GM19468 (cell line): ENCODE data around the gene VSX2.
A peak's percentile ranks its signal among the peaks of the same experiment; 100 is the strongest.

ENCODE experiments used
- ATAC-seq: cut with Tn5 transposase; IDR thresholded peaks from one replicate; pipeline ENCODE4 v1.9.1; 2021; ENCODE audit warnings: mild to moderate bottlenecking, moderate library complexity, moderate number of reproducible peaks; ENCODE audit not compliant: unreplicated experiment; ENCODE audit errors: extremely low read depth

Gene VSX2

DNA sequence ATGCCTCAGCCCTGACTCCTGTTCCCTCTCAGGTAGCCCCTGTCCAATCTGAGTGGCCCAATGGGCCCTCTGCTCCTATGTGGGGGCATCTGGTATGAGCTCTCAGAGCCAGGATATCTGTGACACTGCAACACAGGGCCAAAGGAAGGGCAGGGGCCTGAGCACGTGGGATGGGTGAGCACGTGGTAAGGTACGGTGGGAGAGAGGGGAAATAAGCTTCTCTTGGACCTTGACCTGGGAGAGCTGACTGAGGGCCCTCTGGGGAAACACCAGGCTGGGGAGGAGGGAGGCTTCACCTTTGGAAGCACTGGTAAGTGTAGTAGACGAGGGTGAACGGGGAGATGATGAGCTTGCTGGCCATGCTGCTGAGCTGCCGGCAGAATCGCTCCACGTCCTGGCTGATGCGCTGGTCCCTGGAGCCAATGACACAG is 56.8 kb downstream of the VSX2 start:
- ATAC-seq = no peak

DNA sequence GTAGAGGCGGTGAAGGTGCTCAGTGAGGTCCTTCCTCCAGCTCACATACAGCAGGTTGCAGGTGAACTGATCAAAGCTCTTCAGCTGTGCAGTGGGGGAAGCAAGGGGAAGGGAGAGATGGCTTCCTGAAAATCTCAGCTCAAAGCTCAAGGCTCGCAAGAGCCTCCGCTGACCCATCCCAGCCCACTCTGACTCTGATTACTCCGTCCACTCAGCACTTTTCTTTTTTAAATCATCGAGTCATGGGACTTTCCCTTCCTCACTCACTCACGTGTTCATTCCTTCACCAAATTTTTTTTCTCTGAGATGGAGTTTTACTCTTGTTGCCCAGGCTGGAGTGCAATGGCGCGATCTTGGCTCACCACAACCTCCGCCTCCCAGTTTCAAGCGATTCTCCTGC is 58.7 kb downstream of the VSX2 start:
- ATAC-seq = no peak

DNA sequence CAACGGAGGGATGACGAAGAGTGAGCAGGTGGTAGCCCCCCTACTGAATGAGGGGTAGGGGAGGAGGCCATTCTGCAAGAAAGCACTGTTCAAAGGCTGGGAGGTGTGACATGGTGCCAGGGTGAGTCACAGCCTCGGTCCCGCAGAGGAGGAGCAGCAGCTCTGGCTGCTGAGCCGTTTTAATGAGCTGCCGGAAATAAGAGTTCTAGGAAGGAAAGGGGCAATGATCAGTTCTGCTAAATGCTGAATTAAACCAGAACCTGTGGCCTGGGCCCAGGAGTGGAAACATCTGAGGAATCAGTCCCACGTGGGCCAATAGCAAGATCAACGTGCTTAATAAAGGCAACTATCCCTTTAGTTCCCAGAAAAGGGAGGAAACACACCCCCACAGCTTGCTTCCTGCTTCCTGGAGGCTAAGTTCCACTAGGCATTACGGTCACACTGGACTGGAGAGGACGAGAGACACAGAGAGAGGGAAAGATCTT is 59.9 kb downstream of the VSX2 start:
- ATAC-seq = no peak

DNA sequence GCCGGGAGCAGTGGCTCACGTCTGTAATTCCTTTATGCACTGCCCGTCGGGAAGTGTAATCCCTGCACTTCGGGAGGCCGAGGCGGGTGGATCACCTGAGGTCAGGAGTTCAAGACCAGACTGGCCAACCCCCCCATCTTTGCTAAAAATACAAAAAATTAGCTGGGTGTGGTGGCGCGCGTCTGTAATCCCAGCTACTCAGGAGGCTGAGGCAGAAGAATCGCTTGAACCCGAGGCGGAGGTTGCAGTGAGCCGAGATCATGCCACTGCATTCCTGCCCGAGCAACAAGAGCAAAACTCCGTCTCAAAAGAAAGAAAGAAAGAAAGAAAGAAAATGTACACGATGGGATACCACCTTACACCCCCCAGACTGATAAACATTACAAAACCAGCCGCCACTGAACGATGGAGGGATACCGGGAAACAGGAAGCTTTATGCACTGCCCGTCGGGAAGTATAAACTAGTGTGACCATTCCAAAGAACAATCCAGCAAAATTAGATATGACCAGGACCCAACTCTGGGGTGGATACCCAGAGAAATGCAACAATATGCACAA is 62.4 kb downstream of the VSX2 start:
- ATAC-seq = no peak

DNA sequence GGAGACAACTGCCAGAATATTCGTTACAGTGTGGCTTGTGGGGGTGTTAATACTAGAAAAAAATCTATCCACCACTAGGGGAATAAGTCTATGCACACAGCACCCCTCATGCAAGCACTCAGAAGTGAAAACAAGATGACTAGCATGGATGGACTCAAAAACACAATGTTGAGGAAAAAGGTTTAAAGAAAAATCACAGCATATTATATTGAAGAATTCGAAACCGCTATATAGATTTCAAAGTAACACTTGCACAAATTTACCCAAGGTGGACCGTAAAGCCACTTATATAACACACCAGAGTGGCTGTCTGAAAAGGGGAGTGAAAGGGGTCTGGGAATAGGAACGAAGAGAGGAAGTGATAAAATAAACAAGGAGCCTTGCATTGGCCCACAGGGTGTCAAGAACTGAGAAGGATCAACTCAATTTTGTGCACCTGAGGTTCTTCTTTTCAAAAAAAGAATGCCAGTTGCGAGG is 62.9 kb downstream of the VSX2 start:
- ATAC-seq = no peak

DNA sequence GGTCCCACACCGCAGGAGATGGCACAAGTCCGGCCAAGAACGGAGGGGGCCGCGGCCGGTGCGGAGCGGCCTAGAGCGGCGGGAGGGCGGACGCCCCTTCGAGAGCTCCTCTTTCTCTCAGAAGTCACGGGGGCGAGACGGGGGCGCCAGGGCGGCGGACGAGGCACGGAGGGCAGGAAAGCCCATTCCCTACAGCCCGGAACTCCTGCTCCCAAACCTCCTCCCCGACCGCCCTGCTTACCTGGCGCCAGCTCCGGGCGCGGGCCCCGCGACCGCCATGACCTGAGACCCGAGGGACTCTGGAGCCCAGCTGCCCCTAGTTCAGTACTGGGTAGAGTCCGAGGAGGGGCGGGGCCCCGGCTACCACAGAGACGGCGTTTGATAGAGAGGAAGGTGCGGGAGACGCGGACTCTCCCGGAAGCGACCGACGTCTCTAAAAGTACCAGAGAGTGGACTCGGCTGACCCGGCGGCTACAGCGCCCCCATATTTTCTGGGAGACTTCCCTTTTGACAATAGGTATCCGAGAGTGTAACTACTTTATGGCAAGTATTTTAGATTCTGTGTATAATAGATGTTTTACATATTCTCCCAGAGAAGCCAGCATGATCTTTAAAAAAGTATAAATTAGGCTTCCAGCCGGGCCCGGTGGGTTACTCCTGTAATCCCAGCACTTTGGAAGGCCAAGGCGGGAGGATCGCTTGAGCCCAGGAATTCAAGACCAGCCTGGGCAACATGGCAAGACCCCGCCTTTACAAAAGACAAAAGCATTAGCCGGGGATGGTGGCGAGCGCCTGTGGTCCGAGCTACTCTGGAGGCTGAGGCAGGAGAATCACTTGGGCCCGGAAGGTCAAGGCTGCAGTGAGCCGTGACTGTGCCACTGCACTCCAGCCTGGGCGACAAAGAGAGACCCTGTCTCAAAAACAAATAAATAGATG is 63.7 kb downstream of the VSX2 start, which contains the start of gene ABCD4:
TSS of gene ABCD4 (minus strand) at position 301 of the 936 bp plus-strand sequence. CDS start at position 279, 22 bp downstream.
- peak; percentile 76 for ATAC-seq

DNA sequence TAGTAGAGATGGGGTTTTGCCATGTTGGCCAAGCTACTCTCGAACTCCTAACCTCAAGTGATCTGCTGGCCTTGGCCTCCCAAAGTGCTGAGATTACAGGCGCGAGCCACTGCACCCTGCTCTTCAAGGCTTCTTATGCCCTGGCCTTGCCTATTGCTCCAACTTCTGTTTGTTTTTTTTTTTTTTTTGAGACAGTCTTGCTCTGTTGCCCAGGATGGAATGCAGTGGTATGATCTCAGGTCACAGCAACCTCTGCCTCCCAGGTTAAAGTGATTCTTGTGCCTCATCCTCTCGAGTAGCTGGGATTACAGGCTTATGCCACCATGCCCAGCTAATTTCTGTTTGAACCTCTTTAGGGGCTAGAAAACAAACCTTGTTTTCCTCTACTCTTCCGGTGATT is 69.4 kb downstream of the VSX2 start:
- no peak for ATAC-seq

DNA sequence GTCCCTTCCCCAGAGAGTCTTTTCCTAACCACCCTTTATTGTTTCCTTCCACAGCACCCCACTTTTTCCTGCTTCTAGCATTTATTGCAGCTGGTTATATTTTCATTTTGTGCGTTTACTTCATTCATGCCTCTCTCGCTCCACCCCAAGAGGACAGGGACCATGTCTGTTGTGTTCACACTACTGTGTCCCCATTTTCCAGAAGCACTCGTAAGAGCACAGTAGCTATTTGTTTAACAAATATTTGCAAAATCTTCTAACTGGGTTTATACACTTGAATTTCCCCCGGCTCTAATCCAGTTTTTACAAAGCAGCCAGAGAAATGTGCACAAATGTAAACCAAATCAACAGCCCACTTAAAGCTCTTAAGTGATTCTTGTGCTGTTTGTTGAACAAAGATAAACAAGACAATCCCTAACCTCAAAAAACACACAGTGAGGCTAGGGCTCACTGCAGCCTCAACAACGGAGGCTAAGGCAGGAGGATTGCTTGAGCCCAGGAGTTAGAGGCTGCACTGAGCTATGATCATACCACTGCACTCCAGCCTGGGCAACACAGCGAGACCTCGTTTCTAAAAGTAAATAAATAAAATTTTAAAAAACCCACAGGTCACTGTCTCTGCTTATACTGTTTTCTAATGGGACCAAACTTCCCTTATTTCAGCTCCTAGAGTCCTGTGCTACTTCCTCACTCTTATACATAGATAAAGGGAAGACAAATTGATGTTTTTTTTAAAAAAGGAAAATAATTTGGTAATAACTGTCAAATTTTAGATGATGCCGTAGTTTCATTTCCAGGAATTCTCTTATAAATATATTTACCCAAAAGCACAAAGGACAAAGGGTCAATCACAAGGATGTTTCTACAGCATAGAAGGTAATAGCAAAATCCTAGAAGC is 70.1 kb downstream of the VSX2 start:
- no peak for ATAC-seq

DNA sequence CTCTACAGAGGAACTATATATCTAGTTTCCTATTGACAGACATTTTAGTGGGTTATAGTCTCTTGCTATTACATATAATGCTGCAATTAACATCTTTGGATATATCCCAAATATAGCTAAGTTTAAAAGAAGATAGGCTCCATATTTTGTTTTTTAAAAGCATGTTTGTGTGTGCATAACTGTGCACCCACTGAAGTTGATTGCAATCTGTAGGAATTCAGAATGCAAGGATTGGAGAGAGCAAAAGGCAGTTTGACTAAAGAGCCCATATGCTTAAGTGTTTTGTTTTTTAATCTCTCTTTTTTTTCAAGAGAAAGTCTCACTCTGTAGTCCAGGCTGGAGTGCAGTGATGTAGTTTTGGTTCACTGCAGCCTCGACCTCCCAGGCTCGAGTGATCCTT is 72.9 kb downstream of the VSX2 start:
- ATAC-seq = no peak
